Activated naive CD4-positive, alpha-beta T cell treated with anti-CD3 and anti-CD28 coated beads, Interleukin-2, amount 10 ng/mL, durations not matched to agents 7 days and 5 days (primary cell): ENCODE results near the gene PPP1R12B.
"Not testable (repeated sequence)": the region's sequence is repeated elsewhere in the genome, so short reads cannot be mapped to it uniquely, and the experiment has no call there.

ENCODE experiments used
- CTCF ChIA-PET: fragments of 350-600 bp; sonication (Branson Sonifier 250); formaldehyde crosslinking; loops from one replicate; lab custom pipeline; 2021; ENCODE audit warnings: antibody characterized with exemption; lab: Charles Lee
- DNase-seq: peaks from one replicate; pipeline ENCODE4 v3.0.0-alpha.2; 2020
- H3K27ac Mint-ChIP-seq: one replicate; pipeline ENCODE4 v1.8.0; 2021; ENCODE audit warnings: mild to moderate bottlenecking, moderate library complexity, mixed read lengths
- H3K27me3 Mint-ChIP-seq: one replicate; pipeline ENCODE4 v1.8.0; 2021; ENCODE audit warnings: mild to moderate bottlenecking, mixed read lengths
- H3K36me3 Mint-ChIP-seq: one replicate; pipeline ENCODE4 v1.8.0; 2021; ENCODE audit warnings: mixed read lengths
- H3K4me1 Mint-ChIP-seq: one replicate; pipeline ENCODE4 v1.8.0; 2021; ENCODE audit warnings: mixed read lengths
- H3K4me3 Mint-ChIP-seq: one replicate; pipeline ENCODE4 v1.8.0; 2021; ENCODE audit warnings: mild to moderate bottlenecking, moderate library complexity, mixed read lengths
- H3K9me3 Mint-ChIP-seq: one replicate; pipeline ENCODE4 v1.8.0; 2021; ENCODE audit warnings: mixed read lengths

PPP1R12B gene

GRCh38 chr1:202462342-202463076 lies 114.0 kb downstream of the PPP1R12B start:
- no peaks in the 10 kb centered on the region for H3K36me3 Mint-ChIP-seq
- no peak overlapping the region for H3K27ac Mint-ChIP-seq
- H3K4me1 Mint-ChIP-seq: no peaks in the 10 kb centered on the region
- no peak for DNase-seq
- H3K4me3 Mint-ChIP-seq: no peak overlapping the region
- CTCF ChIA-PET: interaction anchor here (1.2 to 1.9 kb wide), 2 partner anchors 13 to 110 kb away, joined by 3 to 5 read pairs; no protein-coding TSS in a partner anchor
- no peaks in the 10 kb centered on the region for H3K27me3 Mint-ChIP-seq
- H3K9me3 Mint-ChIP-seq: no peaks in the 10 kb centered on the region

- not testable (repeated sequence) for DNase-seq, H3K36me3 Mint-ChIP-seq, H3K9me3 Mint-ChIP-seq, H3K27me3 Mint-ChIP-seq, H3K4me3 Mint-ChIP-seq, H3K27ac Mint-ChIP-seq, H3K4me1 Mint-ChIP-seq
- CTCF ChIA-PET: interaction anchor here (0.9 to 1.7 kb wide), 11 partner anchors 98 to 390 kb away, joined by 3 to 16 read pairs (median 4); no protein-coding TSS in a partner anchor
These were observed 115.7 kb downstream of the PPP1R12B start for GRCh38 chr1:202464153-202464742.

- not testable (repeated sequence) for H3K4me3 Mint-ChIP-seq, DNase-seq, H3K4me1 Mint-ChIP-seq, H3K27me3 Mint-ChIP-seq, H3K9me3 Mint-ChIP-seq, H3K36me3 Mint-ChIP-seq, H3K27ac Mint-ChIP-seq
- CTCF ChIA-PET: interaction anchor here (1.7 kb wide), 1 partner anchor 248 kb away, joined by 4 read pairs; no protein-coding TSS in a partner anchor
These were observed 117.3 kb downstream of the PPP1R12B start for GRCh38 chr1:202465644-202466270.

- H3K4me1 Mint-ChIP-seq, H3K9me3 Mint-ChIP-seq, H3K27me3 Mint-ChIP-seq, H3K36me3 Mint-ChIP-seq, H3K27ac Mint-ChIP-seq, H3K4me3 Mint-ChIP-seq, CTCF ChIA-PET, DNase-seq: not testable (repeated sequence)
These were observed 117.8 kb downstream of the PPP1R12B start for GRCh38 chr1:202466339-202466738.

- H3K9me3 Mint-ChIP-seq, H3K4me1 Mint-ChIP-seq, H3K36me3 Mint-ChIP-seq, DNase-seq, H3K27me3 Mint-ChIP-seq, H3K27ac Mint-ChIP-seq, CTCF ChIA-PET, H3K4me3 Mint-ChIP-seq: not testable (repeated sequence)
These were observed 118.9 kb downstream of the PPP1R12B start for GRCh38 chr1:202467381-202467780.

- H3K4me1 Mint-ChIP-seq, H3K27ac Mint-ChIP-seq, H3K27me3 Mint-ChIP-seq, H3K36me3 Mint-ChIP-seq, CTCF ChIA-PET, H3K9me3 Mint-ChIP-seq, H3K4me3 Mint-ChIP-seq, DNase-seq: not testable (repeated sequence)
These were observed 120.2 kb downstream of the PPP1R12B start for GRCh38 chr1:202468695-202469094.

GRCh38 chr1:202469123-202469522 lies 120.6 kb downstream of the PPP1R12B start:
- H3K4me1 Mint-ChIP-seq, H3K9me3 Mint-ChIP-seq, CTCF ChIA-PET, H3K4me3 Mint-ChIP-seq, DNase-seq, H3K36me3 Mint-ChIP-seq, H3K27ac Mint-ChIP-seq, H3K27me3 Mint-ChIP-seq: not testable (repeated sequence)

GRCh38 chr1:202471246-202471645 lies 122.7 kb downstream of the PPP1R12B start:
- Mint-ChIP-seq H3K4me3 (no peak overlapping the region), H3K9me3 (no peaks in the 10 kb centered on the region)
- CTCF ChIA-PET: no interaction called here

GRCh38 chr1:202472347-202473124 lies 124.0 kb downstream of the PPP1R12B start:
- H3K27me3 Mint-ChIP-seq, H3K27ac Mint-ChIP-seq, CTCF ChIA-PET, H3K4me3 Mint-ChIP-seq, DNase-seq, H3K9me3 Mint-ChIP-seq, H3K36me3 Mint-ChIP-seq, H3K4me1 Mint-ChIP-seq: not testable (repeated sequence)

More at GRCh38 chr1:202471246-202471645, 122.7 kb downstream of the PPP1R12B start:
- Mint-ChIP-seq H3K4me1 (no peaks in the 10 kb centered on the region), H3K27ac (no peak overlapping the region), H3K27me3 (no peaks in the 10 kb centered on the region), H3K36me3 (no peaks in the 10 kb centered on the region)
- no peak for DNase-seq

- H3K27me3 Mint-ChIP-seq, CTCF ChIA-PET, H3K4me1 Mint-ChIP-seq, H3K9me3 Mint-ChIP-seq, DNase-seq, H3K4me3 Mint-ChIP-seq, H3K27ac Mint-ChIP-seq, H3K36me3 Mint-ChIP-seq: not testable (repeated sequence)
These were observed 125.0 kb downstream of the PPP1R12B start for GRCh38 chr1:202473266-202474045.

- H3K27ac Mint-ChIP-seq, H3K4me3 Mint-ChIP-seq, H3K36me3 Mint-ChIP-seq, DNase-seq, CTCF ChIA-PET, H3K27me3 Mint-ChIP-seq, H3K9me3 Mint-ChIP-seq: not testable (repeated sequence)
- peaks cover 40% of the 10 kb centered on the region for H3K4me1 Mint-ChIP-seq
These were observed 131.2 kb downstream of the PPP1R12B start for GRCh38 chr1:202479661-202480060.

GRCh38 chr1:202480640-202481039 lies 132.1 kb downstream of the PPP1R12B start:
- Mint-ChIP-seq H3K9me3 (peaks cover 11% of the 10 kb centered on the region), H3K4me1 (peaks cover 48% of the 10 kb centered on the region), H3K36me3 (peaks cover 13% of the 10 kb centered on the region)
- H3K4me3 Mint-ChIP-seq, DNase-seq, CTCF ChIA-PET, H3K27me3 Mint-ChIP-seq, H3K27ac Mint-ChIP-seq: not testable (repeated sequence)

- Mint-ChIP-seq H3K27ac (peak overlapping the region; percentile 35), H3K9me3 (peaks cover 11% of the 10 kb centered on the region), H3K4me1 (peaks cover 53% of the 10 kb centered on the region), H3K36me3 (peaks cover 17% of the 10 kb centered on the region)
- H3K4me3 Mint-ChIP-seq, CTCF ChIA-PET, DNase-seq, H3K27me3 Mint-ChIP-seq: not testable (repeated sequence)
These were observed 134.9 kb downstream of the PPP1R12B start for GRCh38 chr1:202483362-202483761.
